H9 (cell line): Measurements from ENCODE around the gene IL21R. TPM values are rescaled to one million over a fixed set of nuclear protein-coding genes. Genes with fewer than 3 reads are reported as not detected.

Source experiments
- DNase-seq: peaks from one replicate; pipeline ENCODE4 v3.0.0-alpha.2; 2017
- H2AFZ ChIP-seq: one replicate; pipeline ENCODE4 v1.6.1; 2013; ENCODE audit warnings: mild to moderate bottlenecking, low read length, control low read depth, moderate library complexity
- H2AK5ac ChIP-seq: 2 replicates; pipeline ENCODE4 v1.6.1; 2013; ENCODE audit warnings: low read length, control low read depth, mixed read lengths; ENCODE audit not compliant: insufficient read length
- H2BK120ac ChIP-seq: one replicate; pipeline ENCODE4 v1.6.1; 2013; ENCODE audit warnings: low read depth, mild to moderate bottlenecking, low read length, control low read depth, inconsistent platforms; ENCODE audit not compliant: poor library complexity, severe bottlenecking
- H2BK12ac ChIP-seq: 2 replicates; pipeline ENCODE4 v1.6.1; 2013; ENCODE audit warnings: low read length, control low read depth, mixed read lengths, low read depth; ENCODE audit not compliant: insufficient read length
- H2BK15ac ChIP-seq: 2 replicates; pipeline ENCODE4 v1.6.1; 2013; ENCODE audit warnings: low read depth, low read length, control low read depth
- H2BK20ac ChIP-seq: one replicate; pipeline ENCODE4 v1.6.1; 2013; ENCODE audit warnings: low read depth, mild to moderate bottlenecking, low read length, control low read depth, inconsistent platforms; ENCODE audit not compliant: poor library complexity, severe bottlenecking
- H2BK5ac ChIP-seq: 2 replicates; pipeline ENCODE4 v1.6.1; 2013; ENCODE audit warnings: low read length, control low read depth, mixed read lengths; ENCODE audit not compliant: insufficient read length
- H3K14ac ChIP-seq: 2 replicates; pipeline ENCODE4 v1.6.1; 2013; ENCODE audit warnings: low read length, control low read depth; ENCODE audit not compliant: insufficient read depth
- H3K18ac ChIP-seq: 2 replicates; pipeline ENCODE4 v1.6.1; 2013; ENCODE audit warnings: low read depth, mild to moderate bottlenecking, mixed read lengths, low read length, control low read depth; ENCODE audit not compliant: insufficient read length
- H3K23ac ChIP-seq: 2 replicates; pipeline ENCODE4 v1.6.1; 2013; ENCODE audit warnings: low read length, control low read depth, mixed read lengths, low read depth; ENCODE audit not compliant: insufficient read length
- H3K23me2 ChIP-seq: 2 replicates; pipeline ENCODE4 v1.6.1; 2013; ENCODE audit warnings: low read depth, mild to moderate bottlenecking, mixed read lengths, low read length, control low read depth; ENCODE audit not compliant: insufficient read length, poor library complexity, severe bottlenecking
- H3K27ac ChIP-seq: 2 replicates; pipeline ENCODE4 v1.5.1; 2013; ENCODE audit warnings: low read length, control low read depth, mixed read lengths, low read depth; ENCODE audit not compliant: insufficient read length
- H3K27me3 ChIP-seq: 2 replicates; pipeline ENCODE4 v1.6.1; 2013; ENCODE audit warnings: low read length, control low read depth, inconsistent platforms; ENCODE audit not compliant: insufficient read depth
- H3K4ac ChIP-seq: 2 replicates; pipeline ENCODE4 v1.6.1; 2013; ENCODE audit warnings: low read depth, mild to moderate bottlenecking, control low read depth, inconsistent platforms, low read length, moderate library complexity
- H3K4me1 ChIP-seq: 2 replicates; pipeline ENCODE4 v1.6.1; 2013; ENCODE audit warnings: low read length, control low read depth, inconsistent platforms; ENCODE audit not compliant: insufficient read depth
- H3K4me2 ChIP-seq: 2 replicates; pipeline ENCODE4 v1.6.1; 2013; ENCODE audit warnings: low read length, control low read depth, mixed read lengths; ENCODE audit not compliant: insufficient read length, insufficient read depth
- H3K56ac ChIP-seq: 2 replicates; pipeline ENCODE4 v1.6.1; 2013; ENCODE audit warnings: low read depth, mild to moderate bottlenecking, mixed read lengths, low read length, control low read depth; ENCODE audit not compliant: insufficient read length
- H3K79me1 ChIP-seq: 2 replicates; pipeline ENCODE4 v1.6.1; 2013; ENCODE audit warnings: low read depth, mild to moderate bottlenecking, moderate library complexity, low read length, control low read depth, inconsistent platforms; ENCODE audit not compliant: insufficient read depth, poor library complexity, severe bottlenecking
- H3K79me2 ChIP-seq: 2 replicates; pipeline ENCODE4 v1.6.1; 2013; ENCODE audit warnings: low read length, control low read depth, inconsistent platforms; ENCODE audit not compliant: insufficient read depth
- H3K9ac ChIP-seq: 2 replicates; pipeline ENCODE4 v1.6.1; 2013; ENCODE audit warnings: low read length, control low read depth, mixed read lengths; ENCODE audit not compliant: insufficient read length; ENCODE audit errors: extremely low read depth
- H3K9me3 ChIP-seq: one replicate; pipeline ENCODE4 v1.6.1; 2013; ENCODE audit warnings: low read depth, low read length, inconsistent platforms; ENCODE audit not compliant: control insufficient read depth
- H3T11ph ChIP-seq: one replicate; pipeline ENCODE4 v1.6.1; 2013; ENCODE audit warnings: mild to moderate bottlenecking, low read length, control low read depth, inconsistent platforms
- H4K20me1 ChIP-seq: one replicate; pipeline ENCODE4 v1.6.1; 2013; ENCODE audit not compliant: control insufficient read depth, insufficient read length, insufficient read depth
- H4K5ac ChIP-seq: 2 replicates; pipeline ENCODE4 v1.6.1; 2013; ENCODE audit warnings: low read depth, mild to moderate bottlenecking, mixed read lengths, low read length, control low read depth; ENCODE audit not compliant: insufficient read length
- H4K8ac ChIP-seq: replicated peaks from 2 replicates; pipeline ENCODE4 v1.6.1; 2013; ENCODE audit warnings: low read length, control low read depth, mixed read lengths, low read depth; ENCODE audit not compliant: insufficient read length
- H4K91ac ChIP-seq: 2 replicates; pipeline ENCODE4 v1.6.1; 2013; ENCODE audit warnings: low read depth, mild to moderate bottlenecking, moderate library complexity, mixed read lengths, low read length, control low read depth; ENCODE audit not compliant: insufficient read length
- H3K27ac Mint-ChIP-seq, 3 experiments: 2 replicates in 2 of 3; 3 replicates in 1 of 3; pipeline ENCODE4 v1.8.0; 2020 to 2021; ENCODE audit warnings: mixed read lengths in 3 of 3, mild to moderate bottlenecking in 1 of 3, moderate library complexity in 1 of 3
- H3K27me3 Mint-ChIP-seq: 2 replicates; pipeline ENCODE4 v1.8.0; 2021; ENCODE audit warnings: low read depth, mild to moderate bottlenecking, moderate library complexity, mixed read lengths
- H3K36me3 Mint-ChIP-seq, 3 experiments: 2 replicates in 2 of 3; 3 replicates in 1 of 3; pipeline ENCODE4 v1.8.0; 2020 to 2021; ENCODE audit warnings: low read depth in 3 of 3, mixed read lengths in 3 of 3; ENCODE audit not compliant: insufficient read depth in 1 of 3
- H3K4me1 Mint-ChIP-seq, 2 experiments: 2 replicates each; pipeline ENCODE4 v1.8.0; 2020; ENCODE audit warnings: mixed read lengths in 2 of 2
- H3K4me3 Mint-ChIP-seq, 2 experiments: 2 replicates in 1 of 2; 3 replicates in 1 of 2; pipeline ENCODE4 v1.8.0; 2020 to 2021; ENCODE audit warnings: mild to moderate bottlenecking in 2 of 2, mixed read lengths in 2 of 2, moderate library complexity in 1 of 2
- H3K9me3 Mint-ChIP-seq, 2 experiments: 2 replicates in 1 of 2; 3 replicates in 1 of 2; pipeline ENCODE4 v1.8.0; 2020; ENCODE audit warnings: mild to moderate bottlenecking in 2 of 2, mixed read lengths in 2 of 2, moderate library complexity in 1 of 2
- WGBS: extraction: QIAGEN DNeasy Blood & Tissue Kit; methylation state at CpG from one replicate; pipeline ENCODE4 v1.1.7; 2013; ENCODE audit warnings: missing lambda C conversion rate, low lambda C conversion rate, mixed read lengths; ENCODE audit not compliant: insufficient read length; ENCODE audit errors: extremely low coverage; 5-methylcytosine and 5-hydroxymethylcytosine counted together
- total RNA-seq: library from RNA; stranded (reverse); gene quantifications from 2 replicates; pipeline ENCODE4 v1.2.1, GENCODE V29; 2021
- TF ChIP-seq, protein P1 (sequence below): fragments of 200-600 bp; sonication (generic); conservative IDR thresholded peaks from 3 replicates; pipeline ENCODE4 v1.8.0; 2021; ENCODE audit warnings: antibody characterized with exemption, mild to moderate bottlenecking

Gene IL21R
- total RNA-seq, 1 experiment from 2014 or later, result 0.07 TPM

GRCh38 chr16:27377666-27378485 is 24.1 kb upstream of the IL21R start:
- Histone ChIP-seq H4K5ac (no peak overlapping the region), H4K20me1 (no peaks in the 10 kb centered on the region), H2AFZ (no peak overlapping the region), H3K4ac (no peak overlapping the region), H3K23me2 (no peaks in the 10 kb centered on the region), H3K4me2 (no peak overlapping the region), H3K9me3 (no peaks in the 10 kb centered on the region), H2BK12ac (no peak overlapping the region), H2BK15ac (no peak overlapping the region), H3K27ac (no peak overlapping the region), H3K23ac (no peak overlapping the region), H3K18ac (no peak overlapping the region), H4K8ac (no peak overlapping the region), H4K91ac (no peak overlapping the region), H2BK20ac (no peak overlapping the region), H3K4me1 (no peaks in the 10 kb centered on the region), H2AK5ac (no peak overlapping the region), H2BK120ac (no peak overlapping the region), H3K79me1 (no peaks in the 10 kb centered on the region), H3K14ac (no peak overlapping the region), H2BK5ac (no peak overlapping the region), H3K9ac (no peak overlapping the region), H3K56ac (no peak overlapping the region), H3K79me2 (no peaks in the 10 kb centered on the region), H3T11ph (no peak overlapping the region), H3K27me3 (no peaks in the 10 kb centered on the region)
- no peak for DNase-seq
- Mint-ChIP-seq H3K27ac (no peak overlapping the region), H3K4me1 (peaks cover 0 to 7% of the 10 kb centered on the region in 2 experiments; a peak in 2 of 4 replicates), H3K36me3 (no peaks in the 10 kb centered on the region), H3K27me3 (no peaks in the 10 kb centered on the region; the same call in none of the 2 replicates), H3K4me3 (no peak overlapping the region), H3K9me3 (0 out of 5 replicates have a peak, but pooled peaks cover 0 to 4% of the 10 kb centered on the region in 2 experiments)
- WGBS, result no CpG with 5 or more reads among the region's 4 CpGs
- TF ChIP-seq, protein P1, sequence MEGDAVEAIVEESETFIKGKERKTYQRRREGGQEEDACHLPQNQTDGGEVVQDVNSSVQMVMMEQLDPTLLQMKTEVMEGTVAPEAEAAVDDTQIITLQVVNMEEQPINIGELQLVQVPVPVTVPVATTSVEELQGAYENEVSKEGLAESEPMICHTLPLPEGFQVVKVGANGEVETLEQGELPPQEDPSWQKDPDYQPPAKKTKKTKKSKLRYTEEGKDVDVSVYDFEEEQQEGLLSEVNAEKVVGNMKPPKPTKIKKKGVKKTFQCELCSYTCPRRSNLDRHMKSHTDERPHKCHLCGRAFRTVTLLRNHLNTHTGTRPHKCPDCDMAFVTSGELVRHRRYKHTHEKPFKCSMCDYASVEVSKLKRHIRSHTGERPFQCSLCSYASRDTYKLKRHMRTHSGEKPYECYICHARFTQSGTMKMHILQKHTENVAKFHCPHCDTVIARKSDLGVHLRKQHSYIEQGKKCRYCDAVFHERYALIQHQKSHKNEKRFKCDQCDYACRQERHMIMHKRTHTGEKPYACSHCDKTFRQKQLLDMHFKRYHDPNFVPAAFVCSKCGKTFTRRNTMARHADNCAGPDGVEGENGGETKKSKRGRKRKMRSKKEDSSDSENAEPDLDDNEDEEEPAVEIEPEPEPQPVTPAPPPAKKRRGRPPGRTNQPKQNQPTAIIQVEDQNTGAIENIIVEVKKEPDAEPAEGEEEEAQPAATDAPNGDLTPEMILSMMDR, result no peak
